ENCODE results near the gene CNGA2.

The CNGA2 gene

DNA sequence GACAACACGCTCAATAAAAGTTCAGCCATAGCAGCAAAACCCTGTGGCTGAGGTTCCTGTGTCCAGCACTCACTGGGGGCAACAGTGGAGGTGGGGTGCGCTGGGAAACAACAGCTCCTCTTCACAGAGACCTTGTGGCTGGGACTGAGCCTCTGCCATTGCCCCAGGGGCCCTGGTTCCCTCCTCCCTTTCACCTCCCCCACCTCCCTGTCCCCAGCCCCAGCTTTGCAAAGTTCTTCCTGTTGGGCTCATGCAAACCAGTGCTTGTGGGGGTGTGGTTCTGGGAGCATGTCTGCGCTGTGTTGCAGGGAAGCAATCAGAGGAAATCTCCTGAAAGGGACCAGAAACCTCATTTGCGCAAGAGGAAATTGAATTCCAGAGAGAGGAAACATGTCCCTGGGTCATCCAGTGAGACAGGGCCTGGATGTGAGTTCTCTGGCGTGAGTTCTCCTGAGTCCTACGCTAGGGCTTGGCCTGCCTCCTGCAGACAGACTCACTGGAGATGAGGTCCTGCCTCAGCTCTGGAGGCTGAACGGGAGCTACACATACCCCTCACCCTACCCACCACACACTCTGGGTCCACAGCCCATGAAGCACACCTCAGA is 11.3 kb upstream of the CNGA2 start:
- no peak for TF ChIP-seq CTCF (conservative IDR thresholded peaks at IDR 0.05; ENCODE audit: low read length)
- no peak for DNase-seq (ENCODE audit: low read depth)
- no peak overlapping the region for H3K4me3 ChIP-seq (ENCODE audit: low read length)

GRCh38 chrX:151724563-151725337 is 9.8 kb upstream of the CNGA2 start:
- DNase-seq (ENCODE audit: low read depth): no peak
- no peak overlapping the region for H3K4me3 ChIP-seq (ENCODE audit: low read length)
- no peak for TF ChIP-seq CTCF (conservative IDR thresholded peaks at IDR 0.05; ENCODE audit: low read length)

DNA sequence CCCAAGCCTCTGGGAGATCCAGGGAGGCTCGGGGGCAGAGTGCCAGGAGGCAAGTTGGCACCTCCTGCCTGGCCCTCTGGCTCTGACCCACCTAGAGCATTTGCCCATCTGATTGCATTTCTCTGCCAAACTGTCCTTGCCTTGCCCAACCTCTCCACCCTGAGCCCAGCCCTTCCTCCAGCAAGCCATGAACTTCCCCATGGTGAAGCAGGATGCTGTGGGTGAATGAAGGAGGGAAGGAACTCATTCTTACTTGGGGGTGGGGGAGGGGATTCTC is 9.3 kb upstream of the CNGA2 start:
- no peak for TF ChIP-seq CTCF (conservative IDR thresholded peaks at IDR 0.05; ENCODE audit: low read length)
- no peak for DNase-seq (ENCODE audit: low read depth)
- H3K4me3 ChIP-seq (ENCODE audit: low read length): no peak overlapping the region

GRCh38 chrX:151726751-151727150 is 7.8 kb upstream of the CNGA2 start:
- H3K4me3 ChIP-seq (ENCODE audit: low read length): no peak overlapping the region
- TF ChIP-seq CTCF (conservative IDR thresholded peaks at IDR 0.05; ENCODE audit: low read length): no peak
- DNase-seq (ENCODE audit: low read depth): no peak

DNA sequence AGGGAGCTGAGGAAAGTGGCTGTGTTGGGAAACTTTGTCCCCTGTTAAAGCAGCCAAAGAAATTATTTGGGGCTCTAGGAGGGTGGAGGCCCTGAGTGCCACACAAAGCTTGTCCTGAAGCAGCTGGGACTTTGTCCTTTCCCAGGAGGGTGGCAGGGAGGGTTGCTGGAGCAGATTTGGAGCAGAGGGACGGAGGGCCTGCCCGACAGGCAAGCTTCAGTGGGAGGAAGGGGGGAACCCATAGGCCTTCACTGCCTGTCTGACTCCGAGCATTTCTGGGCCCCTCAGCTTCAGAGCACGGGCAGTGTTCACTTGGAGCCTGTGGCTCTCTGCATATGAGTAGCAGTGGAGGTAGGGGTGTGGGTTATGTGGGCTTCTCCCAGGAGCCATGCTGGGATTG is 7.2 kb upstream of the CNGA2 start:
- no peak for DNase-seq (ENCODE audit: low read depth)
- H3K4me3 ChIP-seq (ENCODE audit: low read length): no peak overlapping the region
- TF ChIP-seq CTCF (conservative IDR thresholded peaks at IDR 0.05; ENCODE audit: low read length): no peak

- TF ChIP-seq CTCF (conservative IDR thresholded peaks at IDR 0.05; ENCODE audit: low read length): no peak
- DNase-seq (ENCODE audit: low read depth): no peak
- H3K4me3 ChIP-seq (ENCODE audit: low read length): no peak overlapping the region
Measured at GRCh38 chrX:151729056-151729725, 5.4 kb upstream of the CNGA2 start.

GRCh38 chrX:151735219-151735618 is 673 bp downstream of the CNGA2 start:
- no peak for DNase-seq (ENCODE audit: low read depth)
- H3K4me3 ChIP-seq (ENCODE audit: low read length): no peak overlapping the region
- TF ChIP-seq CTCF (conservative IDR thresholded peaks at IDR 0.05; ENCODE audit: low read length): no peak

Data from AG10803 (cell line).